ENCODE results near the gene PLEKHM3. TPM values are rescaled to one million over a fixed set of nuclear protein-coding genes. Genes with fewer than 3 reads are reported as not detected.

The PLEKHM3 gene
- total RNA-seq, 1 donor from 2014 or later = 19.5 TPM

- Histone ChIP-seq H3K79me2 (ENCODE audit: low read depth) (peaks cover 71% of the 10 kb centered on the region), H3K36me3 (no peaks in the 10 kb centered on the region), H3K27ac (peak overlapping the region; percentile 93), H3F3A (ENCODE audit: low read depth) (peaks cover 73% of the 10 kb centered on the region), H3K4me2 (peak overlapping the region; percentile 80), H3K27me3 (no peaks in the 10 kb centered on the region), H3K4me3 (peak overlapping the region; percentile 27), H3K9me3 (ENCODE audit: low read depth) (no peaks in the 10 kb centered on the region), H3K4me1 (peaks cover 76% of the 10 kb centered on the region), H2AFZ (replicated peaks) (no peak overlapping the region), H4K20me1 (ENCODE audit: low read depth) (no peaks in the 10 kb centered on the region), H3K9ac (no peak overlapping the region)
- Mint-ChIP-seq H3K27me3 (ENCODE audit: insufficient read depth, low read depth) (peaks cover 26% of the 10 kb centered on the region), H3K27ac (no peak overlapping the region), H3K4me1 (peaks cover 30% of the 10 kb centered on the region), H3K36me3 (no peaks in the 10 kb centered on the region), H3K4me3 (no peak overlapping the region), H3K9me3 (no peaks in the 10 kb centered on the region)
- no peak for DNase-seq (ENCODE audit: low spot score)
- no peak for TF ChIP-seq EZH2phosphoT487 (IDR thresholded peaks at IDR 0.05)
- TF ChIP-seq CTCF (IDR thresholded peaks at IDR 0.05) = no peak
- no peak for TF ChIP-seq EZH2 (IDR thresholded peaks at IDR 0.05)
Measured at GRCh38 chr2:207970826-207971180, 54.5 kb downstream of the PLEKHM3 start.

GRCh38 chr2:207970147-207970825 lies 55.0 kb downstream of the PLEKHM3 start:
- H3K27me3 ChIP-seq = no peaks in the 10 kb centered on the region
- TF ChIP-seq EZH2 (IDR thresholded peaks at IDR 0.05) (no peak), EZH2phosphoT487 (IDR thresholded peaks at IDR 0.05) (peak; percentile 99), CTCF (IDR thresholded peaks at IDR 0.05) (no peak)
- DNase-seq (ENCODE audit: low spot score) = peak; percentile 95
- peak overlapping the region; percentile 38 for H3K4me3 ChIP-seq
- peaks cover 30% of the 10 kb centered on the region for H3K4me1 Mint-ChIP-seq
- H3K27me3 Mint-ChIP-seq (ENCODE audit: insufficient read depth, low read depth) = peaks cover 26% of the 10 kb centered on the region
- no peak overlapping the region for H3K27ac Mint-ChIP-seq
- H3K27ac ChIP-seq = peak overlapping the region; percentile 99
- no peak overlapping the region for H2AFZ ChIP-seq (replicated peaks)
- no peaks in the 10 kb centered on the region for H3K36me3 ChIP-seq
- H3F3A ChIP-seq (ENCODE audit: low read depth) = peaks cover 73% of the 10 kb centered on the region
- H3K4me3 Mint-ChIP-seq = no peak overlapping the region
- H3K9me3 ChIP-seq (ENCODE audit: low read depth) = no peaks in the 10 kb centered on the region
- H4K20me1 ChIP-seq (ENCODE audit: low read depth) = no peaks in the 10 kb centered on the region
- peaks cover 76% of the 10 kb centered on the region for H3K79me2 ChIP-seq (ENCODE audit: low read depth)
- no peaks in the 10 kb centered on the region for H3K36me3 Mint-ChIP-seq
- no peaks in the 10 kb centered on the region for H3K9me3 Mint-ChIP-seq
- H3K4me2 ChIP-seq = peak overlapping the region; percentile 83
- H3K4me1 ChIP-seq = peaks cover 81% of the 10 kb centered on the region
- H3K9ac ChIP-seq = no peak overlapping the region

GRCh38 chr2:207969249-207969648 lies 56.1 kb downstream of the PLEKHM3 start:
- no peak for TF ChIP-seq EZH2 (IDR thresholded peaks at IDR 0.05)
- TF ChIP-seq EZH2phosphoT487 (IDR thresholded peaks at IDR 0.05) = no peak
- no peak for TF ChIP-seq CTCF (IDR thresholded peaks at IDR 0.05)
- Histone ChIP-seq H3K9ac (no peak overlapping the region), H3K27me3 (no peaks in the 10 kb centered on the region), H3K36me3 (no peaks in the 10 kb centered on the region), H3K9me3 (ENCODE audit: low read depth) (no peaks in the 10 kb centered on the region), H3K79me2 (ENCODE audit: low read depth) (peaks cover 81% of the 10 kb centered on the region), H2AFZ (replicated peaks) (no peak overlapping the region), H3F3A (ENCODE audit: low read depth) (peaks cover 70% of the 10 kb centered on the region), H3K4me2 (peak overlapping the region; percentile 83), H3K4me1 (peaks cover 89% of the 10 kb centered on the region), H4K20me1 (ENCODE audit: low read depth) (no peaks in the 10 kb centered on the region), H3K4me3 (peak overlapping the region; percentile 38), H3K27ac (peak overlapping the region; percentile 99)
- peaks cover 30% of the 10 kb centered on the region for H3K4me1 Mint-ChIP-seq
- H3K36me3 Mint-ChIP-seq = no peaks in the 10 kb centered on the region
- no peaks in the 10 kb centered on the region for H3K9me3 Mint-ChIP-seq
- H3K4me3 Mint-ChIP-seq = no peak overlapping the region
- H3K27me3 Mint-ChIP-seq (ENCODE audit: insufficient read depth, low read depth) = peaks cover 26% of the 10 kb centered on the region
- H3K27ac Mint-ChIP-seq = no peak overlapping the region
- DNase-seq (ENCODE audit: low spot score) = no peak
